ENCODE measurements around the gene NRDE2. TPM values are rescaled to one million over a fixed set of nuclear protein-coding genes. Genes with fewer than 3 reads are reported as not detected.

The NRDE2 gene
- total and polyA plus RNA-seq, 2 donors from 2014 or later: 7.0 to 27.9 TPM

- Histone ChIP-seq H3K36me3 (ENCODE audit: control insufficient read depth in 2 of 3, insufficient read depth in 3 of 3, low read length in 3 of 3) (no peaks in the 10 kb centered on the region), H3K9ac (ENCODE audit: low read length in 3 of 3) (no peak overlapping the region), H3K4me1 (ENCODE audit: control insufficient read depth in 2 of 3, insufficient read depth in 2 of 3, low read depth in 1 of 3, low read length in 3 of 3) (no peaks in the 10 kb centered on the region), H3K9me3 (ENCODE audit: control insufficient read depth in 2 of 3, insufficient read depth in 1 of 3, low read length in 3 of 3) (no peaks in the 10 kb centered on the region), H3K27me3 (ENCODE audit: control insufficient read depth, insufficient read depth, low read length) (no peaks in the 10 kb centered on the region), H3K4me3 (ENCODE audit: low read length in 3 of 3) (no peak overlapping the region), H3K27ac (ENCODE audit: low read depth in 2 of 2, low read length in 2 of 2) (no peak overlapping the region)
- DNase-seq (no peak), FAIRE-seq (no peak)
- intact Hi-C loops (cut with DNase I): no loop called here
- TF ChIP-seq CTCF (IDR thresholded peaks at IDR 0.05; ENCODE audit: borderline replicate concordance, extremely low read depth, insufficient read depth): no peak
Observed at GRCh38 chr14:90368946-90369721, 37.4 kb upstream of the NRDE2 start.

GRCh38 chr14:90362558-90362896, 30.8 kb upstream of the NRDE2 start:
- TF ChIP-seq CTCF (IDR thresholded peaks at IDR 0.05; ENCODE audit: borderline replicate concordance, extremely low read depth, insufficient read depth): no peak
- intact Hi-C loops (cut with DNase I): no loop called here
- Histone ChIP-seq H3K36me3 (ENCODE audit: control insufficient read depth in 2 of 3, insufficient read depth in 3 of 3, low read length in 3 of 3) (no peaks in the 10 kb centered on the region), H3K27me3 (ENCODE audit: control insufficient read depth, insufficient read depth, low read length) (no peaks in the 10 kb centered on the region), H3K9ac (ENCODE audit: low read length in 3 of 3) (no peak overlapping the region), H3K4me1 (ENCODE audit: control insufficient read depth in 2 of 3, insufficient read depth in 2 of 3, low read depth in 1 of 3, low read length in 3 of 3) (no peaks in the 10 kb centered on the region), H3K27ac (ENCODE audit: low read depth in 2 of 2, low read length in 2 of 2) (no peak overlapping the region), H3K9me3 (ENCODE audit: control insufficient read depth in 2 of 3, insufficient read depth in 1 of 3, low read length in 3 of 3) (no peaks in the 10 kb centered on the region), H3K4me3 (ENCODE audit: low read length in 3 of 3) (no peak overlapping the region)
- no peak for FAIRE-seq
- no peak for DNase-seq

GRCh38 chr14:90361865-90362557, 30.3 kb upstream of the NRDE2 start:
- DNase-seq (no peak), FAIRE-seq (no peak)
- H3K4me1 ChIP-seq (ENCODE audit: control insufficient read depth in 2 of 3, insufficient read depth in 2 of 3, low read depth in 1 of 3, low read length in 3 of 3): no peaks in the 10 kb centered on the region
- H3K4me3 ChIP-seq (ENCODE audit: low read length in 3 of 3): no peak overlapping the region
- no peaks in the 10 kb centered on the region for H3K9me3 ChIP-seq (ENCODE audit: control insufficient read depth in 2 of 3, insufficient read depth in 1 of 3, low read length in 3 of 3)
- no peak overlapping the region for H3K9ac ChIP-seq (ENCODE audit: low read length in 3 of 3)
- H3K27me3 ChIP-seq (ENCODE audit: control insufficient read depth, insufficient read depth, low read length): no peaks in the 10 kb centered on the region
- no peaks in the 10 kb centered on the region for H3K36me3 ChIP-seq (ENCODE audit: control insufficient read depth in 2 of 3, insufficient read depth in 3 of 3, low read length in 3 of 3)
- TF ChIP-seq CTCF (IDR thresholded peaks at IDR 0.05; ENCODE audit: borderline replicate concordance, extremely low read depth, insufficient read depth): no peak
- intact Hi-C loops (cut with DNase I): no loop called here
- no peak overlapping the region for H3K27ac ChIP-seq (ENCODE audit: low read depth in 2 of 2, low read length in 2 of 2)
